K562 (cell line): ENCODE data around the gene PLPPR2. TPM values are rescaled to one million over a fixed set of nuclear protein-coding genes. Genes with fewer than 3 reads are reported as not detected.

Experiments used
- ATAC-seq: fragments of 200-7000 bp; cut with Tn5 transposase; 3 replicates; pipeline ENCODE4 v1.9.1; 2020; ENCODE audit warnings: moderate library complexity
- BruUV-seq: library from RNA; stranded (reverse); fragments of 400-500 nt; replicated peaks from 2 replicates; lab custom pipeline; 2021; lab: Mats Ljungman, UMichigan
- CTCF ChIA-PET: fragments of 300-600 bp; formaldehyde crosslinking; extraction: SDS; loops from one replicate; lab custom pipeline; 2021; ENCODE audit warnings: low intra/inter-chr PET ratio; lab: Yijun Ruan, JAX
- POLR2A ChIA-PET: fragments of 300-600, 350-650 bp; sonication (Branson Sonifier 250); formaldehyde crosslinking; extraction: SDS; loops from one replicate; lab custom pipeline; 2021; ENCODE audit warnings: antibody characterized with exemption, inconsistent platforms; lab: Yijun Ruan, JAX
- DNase-seq, 4 experiments: peaks; one replicate each; pipeline versions ENCODE4 v3.0.0 to v3.0.0-alpha.2; 2011 to 2018; ENCODE audit warnings: low spot score in 3 of 4, mixed read lengths in 3 of 4; ENCODE audit errors: extremely low read depth in 1 of 4
- FAIRE-seq: peaks from 2 replicates; lab custom pipeline; 2011; peaks lifted over from hg19 to GRCh38; lab: Jason Lieb, UNC
- H2AFZ ChIP-seq: 2 replicates; pipeline ENCODE4 v1.6.0; 2011; ENCODE audit warnings: low read depth, low read length, control low read depth, inconsistent platforms
- H3K27ac ChIP-seq: fragments of 200-600 bp; 3 replicates; pipeline ENCODE4 v1.8.0; 2011; ENCODE audit warnings: low read depth, mild to moderate bottlenecking, control low read depth, inconsistent platforms, low read length, moderate library complexity, mixed read lengths; ENCODE audit errors: extremely low read depth
- H3K27me3 ChIP-seq, 2 experiments: fragments of 300-600 bp in 1 of 2; 2 replicates in 1 of 2; 3 replicates in 1 of 2; pipeline versions ENCODE4 v1.6.0 to v1.8.0; 2011; ENCODE audit warnings: inconsistent platforms in 2 of 2, low read length in 2 of 2, mild to moderate bottlenecking in 1 of 2, mixed read lengths in 1 of 2, moderate library complexity in 1 of 2; ENCODE audit not compliant: control insufficient read depth in 2 of 2, insufficient read depth in 2 of 2
- H3K36me3 ChIP-seq: fragments of 300-600 bp; 3 replicates; pipeline ENCODE4 v1.8.0; 2011; ENCODE audit warnings: mild to moderate bottlenecking, low read length, inconsistent platforms; ENCODE audit not compliant: control insufficient read depth, insufficient read depth
- H3K4me1 ChIP-seq, 2 experiments: fragments of 200-600 bp in 1 of 2; replicated peaks in 1 of 2; 2 replicates in 1 of 2; 3 replicates in 1 of 2; pipeline versions ENCODE4 v1.5.1 to v1.8.0; 2011; ENCODE audit warnings: inconsistent platforms in 2 of 2, low read length in 2 of 2, mild to moderate bottlenecking in 1 of 2, mixed read lengths in 1 of 2, moderate library complexity in 1 of 2; ENCODE audit not compliant: control insufficient read depth in 2 of 2, insufficient read depth in 2 of 2
- H3K4me2 ChIP-seq: 2 replicates; pipeline ENCODE4 v1.6.1; 2011; ENCODE audit warnings: low read length, control low read depth, inconsistent platforms, mixed read lengths; ENCODE audit not compliant: insufficient read depth
- H3K4me3 ChIP-seq: fragments of 200-600 bp; sonication (generic), shearing (Covaris generic); 2 replicates; pipeline ENCODE4 v1.5.1; 2016; ENCODE audit warnings: control low read depth, inconsistent platforms
- H3K79me2 ChIP-seq: fragments of 200-600 bp; 3 replicates; pipeline ENCODE4 v1.8.0; 2011; ENCODE audit warnings: low read length, inconsistent platforms; ENCODE audit not compliant: control insufficient read depth, insufficient read depth
- H3K9ac ChIP-seq, 2 experiments: 2 replicates each; pipeline versions ENCODE4 v1.6.0 to v1.6.1; 2011; ENCODE audit warnings: low read depth in 2 of 2, low read length in 2 of 2, control low read depth in 1 of 2, inconsistent platforms in 1 of 2, mild to moderate bottlenecking in 1 of 2, mixed read lengths in 1 of 2; ENCODE audit not compliant: insufficient read depth in 1 of 2
- H3K9me1 ChIP-seq: one replicate; pipeline ENCODE4 v1.6.0; 2011; ENCODE audit warnings: inconsistent platforms, mild to moderate bottlenecking, low read length, moderate library complexity; ENCODE audit not compliant: control insufficient read depth, insufficient read depth
- H3K9me3 ChIP-seq: replicated peaks from 2 replicates; pipeline ENCODE4 v1.5.1; 2011; ENCODE audit warnings: low read depth, low read length, inconsistent platforms; ENCODE audit not compliant: control insufficient read depth, insufficient read depth
- H4K20me1 ChIP-seq: replicated peaks from 2 replicates; pipeline ENCODE4 v1.6.1; 2011; ENCODE audit warnings: low read length, inconsistent platforms, mixed read lengths; ENCODE audit not compliant: control insufficient read depth, insufficient read depth
- KDM5B ChIP-seq: fragments of 200-600 bp; sonication (generic); IDR thresholded peaks from 2 replicates; pipeline ENCODE4 v1.6.1; 2012; ENCODE audit warnings: low read depth, mild to moderate bottlenecking, moderate library complexity, low read length, control low read depth, inconsistent platforms; ENCODE audit not compliant: insufficient replicate concordance
- RBFOX2 ChIP-seq: fragments of 200-400 bp; formaldehyde crosslinking; IDR thresholded peaks from 2 replicates; pipeline ENCODE4 v1.6.1; 2017; ENCODE audit warnings: low read depth, mild to moderate bottlenecking, low read length, moderate library complexity
- ZNF133 ChIP-seq: fragments of 250-450 bp; sonication (Bioruptor Pico); IDR thresholded peaks from 2 replicates; pipeline ENCODE4 v1.4.0; 2020; ENCODE audit warnings: mild to moderate bottlenecking
- WGBS: fragments of 100-300 bp; shearing (Covaris generic); methylation state at CpG from one replicate; pipeline ENCODE4 v1.1.6; 2016; ENCODE audit warnings: low coverage, mixed read lengths; ENCODE audit not compliant: insufficient coverage; ENCODE audit errors: missing lambda C conversion rate; 5-methylcytosine and 5-hydroxymethylcytosine counted together
- in situ Hi-C: fragments of 300-500 bp; cut with MboI; formaldehyde crosslinking; loops from 4 replicates; pipeline ENCODE4 v1.15.0; 2018; ENCODE audit warnings: inconsistent platforms, mixed read lengths
- intact Hi-C: fragments of 100-400 bp; cut with micrococcal nuclease; formaldehyde crosslinking; loops from 2 replicates; pipeline ENCODE4 v1.14.2; 2022
- polyA plus RNA-seq, 8 experiments: library from polyadenylated mRNA; depleted of rRNA in 4 of 8; stranded (reverse) in 5 of 8; unstranded in 3 of 8; fragments of >200 nt; fragmentation: Nextera tagmentation in 2 of 8; fragmentation: Illumina TruSeq in 1 of 8; extraction: Ambion mirVana in 2 of 8; extraction: Trizol in 1 of 8; gene quantifications; 2 replicates each; pipeline versions ENCODE4 v1.2.1 to v1.2.3, GENCODE V29; 2011 to 2014; ENCODE audit warnings: inconsistent platforms in 1 of 8, missing spikeins in 1 of 8
- total RNA-seq, 7 experiments: library from RNA; depleted of rRNA in 6 of 7; stranded (reverse); fragments of >200 nt in 6 of 7; fragmentation: Illumina TruSeq in 2 of 7; extraction: Trizol in 2 of 7; gene quantifications; 2 replicates each; pipeline versions ENCODE4 v1.2.1 to v1.2.3, GENCODE V29; 2011 to 2021; ENCODE audit warnings: low replicate concordance in 1 of 7
- TF ChIP-seq, protein P1 (sequence below): fragments of 250-450 bp; sonication (Bioruptor Pico); IDR thresholded peaks from 2 replicates; pipeline ENCODE4 v1.5.1; 2021; ENCODE audit warnings: mild to moderate bottlenecking

PLPPR2 gene
- total and polyA plus RNA-seq, 9 of the 15 experiments (the other 6 are each of a cell fraction or from before 2014, with no cell fraction given): 0.49 to 15.9 (median 3.4) TPM

GRCh38 chr19:11323601-11324078, 31.6 kb upstream of the PLPPR2 start:
- FAIRE-seq: no peak
- Histone ChIP-seq H3K4me1 (peaks cover 17 to 27% of the 10 kb centered on the region in 2 experiments; a peak in 4 of 5 replicates), H3K79me2 (no peaks in the 10 kb centered on the region), H3K9me3 (no peaks in the 10 kb centered on the region), H3K9me1 (no peaks in the 10 kb centered on the region), H3K27ac (peak overlapping the region; percentile 27; the same call in 1 of the 3 replicates), H3K36me3 (no peaks in the 10 kb centered on the region), H3K27me3 (no peaks in the 10 kb centered on the region), H4K20me1 (no peaks in the 10 kb centered on the region), H3K9ac (peak overlapping the region in 1 of 2 experiments; percentile 6; a peak in 1 of 4 replicates), H3K4me3 (no peak overlapping the region), H2AFZ (peak overlapping the region; percentile 25; the same call in 1 of the 2 replicates), H3K4me2 (0 out of 2 replicates have a peak overlapping the region, but pooled peaks have one; percentile 11)
- BruUV-seq: TSS peak; percentile 47
- 62% methylated on average over 5 of the region's 5 CpGs for WGBS
- ChIA-PET POLR2A (no interaction called here), CTCF (no interaction called here)
- in situ Hi-C loops (no loop called here), intact Hi-C loops (no loop called here)
- peak; percentile 17; the same call in 2 of the 3 replicates for ATAC-seq
- peak; percentile 24 for TF ChIP-seq KDM5B
- TF ChIP-seq, protein P1, sequence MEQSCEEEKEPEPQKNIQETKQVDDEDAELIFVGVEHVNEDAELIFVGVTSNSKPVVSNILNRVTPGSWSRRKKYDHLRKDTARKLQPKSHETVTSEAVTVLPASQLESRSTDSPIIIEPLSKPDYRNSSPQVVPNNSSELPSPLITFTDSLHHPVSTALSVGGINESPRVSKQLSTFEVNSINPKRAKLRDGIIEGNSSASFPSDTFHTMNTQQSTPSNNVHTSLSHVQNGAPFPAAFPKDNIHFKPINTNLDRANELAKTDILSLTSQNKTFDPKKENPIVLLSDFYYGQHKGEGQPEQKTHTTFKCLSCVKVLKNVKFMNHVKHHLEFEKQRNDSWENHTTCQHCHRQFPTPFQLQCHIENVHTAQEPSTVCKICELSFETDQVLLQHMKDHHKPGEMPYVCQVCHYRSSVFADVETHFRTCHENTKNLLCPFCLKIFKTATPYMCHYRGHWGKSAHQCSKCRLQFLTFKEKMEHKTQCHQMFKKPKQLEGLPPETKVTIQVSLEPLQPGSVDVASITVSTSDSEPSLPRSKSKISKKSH: no peak
- TF ChIP-seq ZNF133 (CRISPR knock-in tag): no peak
- TF ChIP-seq RBFOX2: 0 out of 2 replicates have a peak, but pooled peaks have one; percentile 0
- no peak for DNase-seq
